NCI-H146 treated with DMSO at 0.1 percent for 48 hours (cell line): ENCODE measurements around the gene NEDD4L.

Source experiments
- DNase-seq: peaks from one replicate; lab custom pipeline; 2025; ENCODE audit not compliant: unreplicated experiment; lab: John Stamatoyannopoulos, UW

The NEDD4L gene

DNA sequence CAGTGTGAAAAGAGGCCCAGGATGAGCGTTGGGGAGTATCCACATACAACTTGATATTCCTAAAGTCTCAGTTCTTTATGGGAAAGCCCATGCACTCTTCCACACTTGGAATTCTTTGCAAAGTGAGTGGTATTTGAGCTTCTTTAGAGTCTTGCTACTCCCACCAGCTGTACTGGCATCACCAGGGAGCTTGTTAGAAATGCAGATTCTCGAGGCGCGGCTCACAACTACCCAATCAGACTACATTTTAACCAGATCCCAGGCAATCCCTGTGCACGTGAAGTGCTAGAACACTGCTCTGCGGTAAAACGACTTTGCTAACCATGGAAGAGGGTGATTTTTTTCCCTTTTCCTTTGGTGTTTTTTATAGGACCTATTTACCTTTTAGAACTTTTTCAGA is 184.7 kb downstream of the NEDD4L start:
- DNase-seq: no peak

GRCh38 chr18:58229162-58229561 is 185.1 kb downstream of the NEDD4L start:
- DNase-seq: no peak

GRCh38 chr18:58230438-58231179 is 186.6 kb downstream of the NEDD4L start:
- DNase-seq: no peak

DNA sequence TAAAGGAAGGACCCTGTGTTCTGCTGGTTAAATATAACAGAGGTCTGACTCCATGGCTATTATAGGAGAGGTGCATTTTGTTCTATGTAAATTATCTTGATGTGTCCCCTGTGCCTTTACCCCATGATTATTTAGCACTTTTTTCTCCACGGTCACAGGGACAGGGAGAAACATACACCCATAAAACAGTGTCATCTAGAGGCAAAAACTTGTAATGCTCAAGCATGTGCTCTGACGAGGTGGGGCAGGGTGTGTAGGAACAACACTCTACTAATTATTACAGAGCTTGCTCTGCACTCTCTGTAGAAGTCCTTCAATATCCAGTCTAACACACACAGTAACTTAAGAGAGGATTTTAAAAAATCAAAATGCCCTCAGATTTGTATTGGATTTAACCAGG is 187.9 kb downstream of the NEDD4L start:
- peak; percentile 27 for DNase-seq

GRCh38 chr18:58232668-58233067 is 188.6 kb downstream of the NEDD4L start:
- no peak for DNase-seq

DNA sequence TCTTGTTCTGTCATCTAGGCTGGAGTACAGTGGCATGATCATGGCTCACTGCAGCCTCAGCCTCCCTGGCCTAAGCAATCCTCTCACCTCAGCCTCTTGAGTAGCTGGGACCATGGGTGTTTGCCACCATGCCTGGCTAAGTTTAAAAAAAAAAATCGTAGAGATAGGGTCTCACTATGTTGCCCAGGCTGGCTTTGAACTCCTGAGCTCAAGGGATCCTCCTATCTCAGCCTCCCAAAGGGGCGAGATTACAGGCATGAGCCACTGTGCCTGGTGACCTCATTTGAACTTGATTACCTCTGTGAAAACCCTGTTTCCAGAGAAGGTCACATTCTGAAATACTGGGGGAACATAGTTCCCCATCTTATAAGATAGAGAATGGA is 190.3 kb downstream of the NEDD4L start:
- DNase-seq: no peak

DNA sequence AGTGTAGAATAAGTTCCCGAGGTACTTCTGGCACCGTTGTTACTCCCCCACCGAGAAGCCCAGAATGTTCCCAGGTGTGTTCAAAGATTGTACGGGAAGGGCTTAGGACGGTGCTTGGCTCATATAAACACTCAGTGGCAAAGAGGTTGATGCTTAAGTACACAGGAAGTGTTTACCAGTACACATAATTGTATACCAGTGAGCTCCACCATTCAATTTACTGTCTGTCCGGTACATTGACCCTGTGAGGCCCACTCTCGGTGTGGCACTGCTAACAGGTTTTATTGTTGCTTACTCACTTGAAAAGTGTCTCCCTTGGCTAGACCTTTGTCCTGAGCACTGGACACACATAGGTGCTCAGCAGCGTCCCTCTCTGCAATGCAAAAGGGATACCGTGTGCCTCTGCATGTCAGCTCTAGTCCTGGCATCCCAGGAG is 191.0 kb downstream of the NEDD4L start:
- DNase-seq: no peak

DNA sequence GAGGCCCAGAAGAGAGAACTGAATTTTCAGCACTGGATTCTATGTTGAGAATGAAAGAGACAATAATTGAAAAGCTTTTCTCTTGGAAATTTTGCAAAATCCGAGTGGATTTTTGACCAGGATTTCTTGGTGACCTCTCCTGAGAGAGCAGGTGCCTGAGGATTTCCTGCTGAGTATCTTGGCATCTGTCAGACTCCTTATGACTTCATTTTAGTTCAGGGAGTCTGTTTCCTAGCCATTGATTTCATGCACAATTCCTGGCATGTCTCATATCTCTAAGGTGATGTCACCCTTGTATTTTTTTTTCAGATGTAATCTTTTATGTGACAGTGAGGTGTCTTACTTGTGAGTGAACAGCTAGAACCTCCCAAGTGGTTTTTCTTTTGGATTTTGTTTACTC is 195.9 kb downstream of the NEDD4L start:
- no peak for DNase-seq

- DNase-seq: no peak
These were observed 197.1 kb downstream of the NEDD4L start for GRCh38 chr18:58241026-58241679.

DNA sequence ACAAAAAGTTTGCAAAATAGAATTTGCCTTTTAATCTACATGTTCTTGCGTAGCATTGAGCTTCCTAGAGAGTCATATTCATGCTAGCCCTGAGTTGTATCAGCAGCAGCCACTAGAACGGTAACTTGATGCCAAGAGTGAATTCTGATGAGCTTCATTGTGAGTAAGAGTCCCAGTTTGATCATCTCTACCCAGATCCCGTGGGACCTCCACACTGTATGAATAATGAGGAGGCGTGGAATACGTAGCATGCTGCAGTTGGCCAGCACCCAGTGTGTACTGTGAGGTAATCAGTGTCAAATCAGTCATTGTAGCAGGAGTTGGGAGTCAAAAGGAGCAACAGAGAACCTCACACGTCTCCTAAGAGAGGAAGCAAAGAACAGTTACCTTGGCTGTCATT is 197.9 kb downstream of the NEDD4L start:
- no peak for DNase-seq

DNA sequence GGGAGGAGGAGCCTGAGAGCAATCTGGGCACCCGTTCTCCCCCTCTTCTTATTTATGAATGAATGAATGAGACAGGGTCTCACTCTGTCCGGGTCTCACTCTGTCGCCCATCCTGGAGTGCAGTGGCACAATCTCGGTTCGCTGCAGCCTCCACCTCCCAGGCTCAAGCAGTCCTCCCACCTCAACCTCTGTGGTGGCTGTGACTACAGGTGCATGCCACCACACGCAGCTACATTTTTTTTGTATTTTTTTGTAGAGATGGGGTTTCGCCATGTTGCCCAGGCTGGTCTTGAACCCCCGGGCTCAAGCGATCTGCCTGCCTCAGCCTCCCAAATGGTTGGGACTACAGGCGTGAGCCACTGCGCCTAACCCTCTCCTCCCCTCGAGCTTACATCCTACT is 198.4 kb downstream of the NEDD4L start:
- DNase-seq: no peak

GRCh38 chr18:58242968-58243367 is 198.9 kb downstream of the NEDD4L start:
- no peak for DNase-seq

GRCh38 chr18:58243401-58243800 is 199.4 kb downstream of the NEDD4L start:
- no peak for DNase-seq

GRCh38 chr18:58247363-58247834 is 203.4 kb downstream of the NEDD4L start:
- DNase-seq: peak; percentile 57

GRCh38 chr18:58249712-58250111 is 205.7 kb downstream of the NEDD4L start:
- no peak for DNase-seq

- DNase-seq: no peak
These were observed 207.4 kb downstream of the NEDD4L start for GRCh38 chr18:58251416-58251815.

DNA sequence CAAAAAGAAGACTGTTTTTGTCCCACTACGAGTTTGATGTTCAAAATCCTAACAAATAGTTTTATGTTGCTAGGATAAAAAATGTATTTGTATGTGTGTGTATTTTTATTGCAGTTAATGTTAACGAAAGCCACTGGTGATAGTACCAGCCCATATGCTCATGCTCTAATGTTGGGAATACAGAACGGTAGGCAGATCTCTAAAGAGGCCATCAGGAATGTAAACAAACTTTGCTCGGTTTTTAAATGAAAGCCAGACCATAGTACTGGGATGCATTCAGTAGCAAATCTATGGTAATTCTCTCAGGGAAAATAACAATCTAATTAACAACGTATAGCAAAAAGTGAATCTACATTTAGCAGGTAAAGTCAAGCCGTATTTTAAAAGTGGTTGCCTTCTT is 208.1 kb downstream of the NEDD4L start:
- no peak for DNase-seq

DNA sequence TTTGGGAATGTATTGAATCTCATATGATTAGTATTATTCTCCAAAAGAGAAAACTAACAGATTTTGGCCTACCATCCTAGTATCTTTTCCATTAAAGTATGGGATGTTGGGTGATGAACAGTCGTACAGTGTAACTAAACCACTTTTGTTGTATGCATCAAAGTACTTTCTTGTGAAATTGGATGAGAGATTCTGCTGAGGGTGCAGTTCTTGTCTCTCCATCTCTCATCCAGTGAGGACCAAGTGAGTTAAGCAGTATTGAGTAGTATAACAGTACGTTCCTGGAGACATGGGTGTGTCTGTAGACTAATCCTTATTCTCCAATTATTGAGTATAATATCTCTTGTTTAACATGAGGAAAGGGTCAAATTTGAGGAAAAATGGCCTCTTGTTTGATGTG is 209.3 kb downstream of the NEDD4L start:
- no peak for DNase-seq

- DNase-seq: no peak
These were observed 209.8 kb downstream of the NEDD4L start for GRCh38 chr18:58253871-58254270.

GRCh38 chr18:58254873-58255511 is 211.0 kb downstream of the NEDD4L start:
- DNase-seq: no peak

DNA sequence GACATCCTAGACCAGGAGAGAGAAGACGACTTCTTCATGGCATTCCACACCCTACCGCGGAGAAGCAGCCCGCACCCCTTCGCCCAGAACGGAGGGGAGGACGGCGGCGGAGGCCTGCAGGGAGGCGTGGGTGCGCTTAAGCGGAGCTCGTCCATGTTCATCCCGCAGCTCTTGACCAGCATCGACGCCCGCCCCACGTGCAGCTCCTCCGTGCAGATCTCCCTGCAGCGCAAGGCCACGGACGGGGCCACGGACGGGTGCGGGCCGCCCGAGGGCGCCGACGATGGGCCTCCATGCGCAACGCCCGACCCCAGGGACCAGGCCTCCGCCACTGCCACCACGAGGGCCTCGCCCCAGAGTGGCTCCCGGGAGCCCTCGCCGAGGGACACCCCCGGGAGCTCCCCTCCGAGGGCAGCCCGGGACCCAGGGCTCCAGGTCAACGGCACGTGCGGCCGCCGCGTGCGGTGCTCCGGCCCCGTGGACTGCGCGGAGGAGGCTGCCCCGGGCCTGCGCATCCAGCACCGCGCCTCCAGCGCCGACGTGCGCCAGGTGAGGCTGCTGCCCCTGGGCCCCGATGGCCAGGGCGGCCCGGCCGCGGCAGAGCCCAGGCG is 211.8 kb downstream of the NEDD4L start:
- DNase-seq: no peak
